Hepatocyte (in vitro differentiated cells): ENCODE results near the gene DNMT3B.

Source experiments
- EZH2 ChIP-seq: fragments of 200-600 bp; sonication (generic); IDR thresholded peaks from 2 replicates; pipeline ENCODE4 v1.6.1; 2016; ENCODE audit warnings: antibody characterized with exemption, mild to moderate bottlenecking, borderline replicate concordance
- TF ChIP-seq, protein P1 (sequence below): fragments of 200-600 bp; sonication (generic); IDR thresholded peaks from 2 replicates; pipeline ENCODE4 v1.5.1; 2016; ENCODE audit warnings: antibody characterized with exemption, mild to moderate bottlenecking; ENCODE audit not compliant: poor library complexity

DNA sequence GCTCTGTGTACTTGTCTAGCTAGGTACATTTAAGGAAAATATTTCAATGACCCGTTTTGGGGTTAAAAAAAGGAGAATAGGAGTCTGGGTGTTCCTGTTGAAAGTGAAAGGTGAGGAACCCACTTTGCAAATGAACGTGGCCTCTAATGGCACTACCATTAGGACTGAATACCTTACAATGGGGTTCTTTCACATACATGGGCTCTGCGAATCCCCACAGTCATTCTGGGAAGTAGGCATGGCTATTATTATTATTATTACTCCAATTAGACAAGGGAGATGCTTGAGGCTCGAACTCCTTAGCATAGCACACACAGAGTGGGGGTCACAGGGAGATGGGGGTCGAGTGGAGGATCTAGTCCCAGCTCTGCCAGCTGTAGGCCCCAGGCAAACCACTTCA lies 6.0 kb upstream of the DNMT3B start:
- TF ChIP-seq, protein P1, sequence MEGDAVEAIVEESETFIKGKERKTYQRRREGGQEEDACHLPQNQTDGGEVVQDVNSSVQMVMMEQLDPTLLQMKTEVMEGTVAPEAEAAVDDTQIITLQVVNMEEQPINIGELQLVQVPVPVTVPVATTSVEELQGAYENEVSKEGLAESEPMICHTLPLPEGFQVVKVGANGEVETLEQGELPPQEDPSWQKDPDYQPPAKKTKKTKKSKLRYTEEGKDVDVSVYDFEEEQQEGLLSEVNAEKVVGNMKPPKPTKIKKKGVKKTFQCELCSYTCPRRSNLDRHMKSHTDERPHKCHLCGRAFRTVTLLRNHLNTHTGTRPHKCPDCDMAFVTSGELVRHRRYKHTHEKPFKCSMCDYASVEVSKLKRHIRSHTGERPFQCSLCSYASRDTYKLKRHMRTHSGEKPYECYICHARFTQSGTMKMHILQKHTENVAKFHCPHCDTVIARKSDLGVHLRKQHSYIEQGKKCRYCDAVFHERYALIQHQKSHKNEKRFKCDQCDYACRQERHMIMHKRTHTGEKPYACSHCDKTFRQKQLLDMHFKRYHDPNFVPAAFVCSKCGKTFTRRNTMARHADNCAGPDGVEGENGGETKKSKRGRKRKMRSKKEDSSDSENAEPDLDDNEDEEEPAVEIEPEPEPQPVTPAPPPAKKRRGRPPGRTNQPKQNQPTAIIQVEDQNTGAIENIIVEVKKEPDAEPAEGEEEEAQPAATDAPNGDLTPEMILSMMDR, result no peak
- TF ChIP-seq EZH2, result no peak
